OCI-LY3 (cell line): ENCODE measurements around the gene IST1.

Experiments
- H2AFZ ChIP-seq: fragments of 200-600, 300-600 bp; shearing (Covaris generic); 2 replicates; pipeline ENCODE4 v1.6.0; 2014; ENCODE audit warnings: antibody characterized with exemption, low read depth, low read length
- H3K27ac ChIP-seq: fragments of 200-600, 300-600 bp; sonication (generic); 2 replicates; pipeline ENCODE4 v1.5.1; 2014; ENCODE audit warnings: mild to moderate bottlenecking, low read length, moderate library complexity, mixed read lengths
- H3K27me3 ChIP-seq: fragments of 200-600, 300-600 bp; sonication (generic); 2 replicates; pipeline ENCODE4 v1.6.1; 2014; ENCODE audit warnings: low read depth, low read length, mixed read lengths
- H3K36me3 ChIP-seq: fragments of 200-600, 300-600 bp; sonication (generic); replicated peaks from 2 replicates; pipeline ENCODE3; 2014; ENCODE audit warnings: low read depth, low read length, mixed read lengths
- H3K4me1 ChIP-seq: fragments of 300-600, 200-600 bp; sonication (generic); 2 replicates; pipeline ENCODE4 v1.6.1; 2014; ENCODE audit warnings: low read length, mixed read lengths
- H3K4me2 ChIP-seq: fragments of 200-600, 300-600 bp; sonication (generic); 2 replicates; pipeline ENCODE4 v1.6.1; 2014; ENCODE audit warnings: low read length, mixed read lengths
- H3K4me3 ChIP-seq: fragments of 300-600, 200-600 bp; sonication (generic); 2 replicates; pipeline ENCODE4 v1.5.1; 2014; ENCODE audit warnings: antibody characterized with exemption, mild to moderate bottlenecking, low read length, moderate library complexity
- H3K79me2 ChIP-seq: fragments of 300-600, 200-600 bp; shearing (Covaris generic); 2 replicates; pipeline ENCODE4 v1.6.1; 2014; ENCODE audit warnings: mild to moderate bottlenecking, low read length, mixed read lengths
- H3K9ac ChIP-seq: fragments of 300-600, 200-600 bp; shearing (Covaris generic); 2 replicates; pipeline ENCODE4 v1.6.0; 2014; ENCODE audit warnings: mild to moderate bottlenecking, low read length, moderate library complexity
- H3K9me3 ChIP-seq: fragments of 200-600, 300-600 bp; shearing (Covaris generic); 2 replicates; pipeline ENCODE4 v1.6.1; 2014; ENCODE audit warnings: low read length, mixed read lengths; ENCODE audit not compliant: insufficient read depth
- H4K20me1 ChIP-seq: fragments of 200-600, 300-600 bp; sonication (generic); 2 replicates; pipeline ENCODE4 v1.6.1; 2016; ENCODE audit warnings: low read length, mixed read lengths; ENCODE audit not compliant: insufficient read depth
- EZH2phosphoT487 ChIP-seq: fragments of 200-600 bp; shearing (Covaris generic); IDR thresholded peaks from 2 replicates; pipeline ENCODE4 v1.6.1; 2018; ENCODE audit warnings: antibody characterized with exemption, mixed run types, low read depth
- TF ChIP-seq, protein P1 (sequence below): fragments of 200-600, 300-600 bp; sonication (generic); IDR thresholded peaks from 2 replicates; pipeline ENCODE4 v1.5.1; 2014; ENCODE audit warnings: antibody characterized with exemption, low read length, low read depth

Gene IST1

DNA sequence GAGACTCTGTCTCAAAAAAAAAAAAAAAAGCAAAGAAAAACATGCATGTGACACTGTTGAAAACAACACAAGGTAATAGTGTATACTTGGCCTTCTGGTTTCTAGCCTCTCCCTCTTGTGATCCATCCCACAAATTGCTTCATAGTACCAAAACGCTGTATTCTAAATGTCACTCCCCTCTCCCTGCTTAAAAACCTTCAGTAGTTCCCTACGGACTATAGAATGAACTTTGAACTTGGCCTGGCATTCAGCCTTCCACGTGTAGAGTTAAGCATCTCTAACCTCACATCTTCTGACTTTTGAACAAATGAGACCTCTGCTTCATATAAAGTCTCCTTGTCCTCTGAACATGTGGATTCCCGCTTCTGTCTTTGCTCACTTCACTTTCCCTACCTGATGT is 16.4 kb upstream of the IST1 start:
- H2AFZ ChIP-seq: no peak overlapping the region
- H3K4me2 ChIP-seq: no peak overlapping the region
- no peak overlapping the region for H3K4me3 ChIP-seq
- H3K9ac ChIP-seq: no peak overlapping the region
- H3K27me3 ChIP-seq: no peaks in the 10 kb centered on the region
- TF ChIP-seq, protein P1, sequence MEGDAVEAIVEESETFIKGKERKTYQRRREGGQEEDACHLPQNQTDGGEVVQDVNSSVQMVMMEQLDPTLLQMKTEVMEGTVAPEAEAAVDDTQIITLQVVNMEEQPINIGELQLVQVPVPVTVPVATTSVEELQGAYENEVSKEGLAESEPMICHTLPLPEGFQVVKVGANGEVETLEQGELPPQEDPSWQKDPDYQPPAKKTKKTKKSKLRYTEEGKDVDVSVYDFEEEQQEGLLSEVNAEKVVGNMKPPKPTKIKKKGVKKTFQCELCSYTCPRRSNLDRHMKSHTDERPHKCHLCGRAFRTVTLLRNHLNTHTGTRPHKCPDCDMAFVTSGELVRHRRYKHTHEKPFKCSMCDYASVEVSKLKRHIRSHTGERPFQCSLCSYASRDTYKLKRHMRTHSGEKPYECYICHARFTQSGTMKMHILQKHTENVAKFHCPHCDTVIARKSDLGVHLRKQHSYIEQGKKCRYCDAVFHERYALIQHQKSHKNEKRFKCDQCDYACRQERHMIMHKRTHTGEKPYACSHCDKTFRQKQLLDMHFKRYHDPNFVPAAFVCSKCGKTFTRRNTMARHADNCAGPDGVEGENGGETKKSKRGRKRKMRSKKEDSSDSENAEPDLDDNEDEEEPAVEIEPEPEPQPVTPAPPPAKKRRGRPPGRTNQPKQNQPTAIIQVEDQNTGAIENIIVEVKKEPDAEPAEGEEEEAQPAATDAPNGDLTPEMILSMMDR: no peak
- TF ChIP-seq EZH2phosphoT487: no peak
- no peaks in the 10 kb centered on the region for H3K79me2 ChIP-seq
- H4K20me1 ChIP-seq: peaks cover 7% of the 10 kb centered on the region; the same call in 1 of the 2 replicates
- no peak overlapping the region for H3K27ac ChIP-seq
- H3K4me1 ChIP-seq: peaks cover 17% of the 10 kb centered on the region
- no peaks in the 10 kb centered on the region for H3K9me3 ChIP-seq
- peaks cover 30% of the 10 kb centered on the region for H3K36me3 ChIP-seq

DNA sequence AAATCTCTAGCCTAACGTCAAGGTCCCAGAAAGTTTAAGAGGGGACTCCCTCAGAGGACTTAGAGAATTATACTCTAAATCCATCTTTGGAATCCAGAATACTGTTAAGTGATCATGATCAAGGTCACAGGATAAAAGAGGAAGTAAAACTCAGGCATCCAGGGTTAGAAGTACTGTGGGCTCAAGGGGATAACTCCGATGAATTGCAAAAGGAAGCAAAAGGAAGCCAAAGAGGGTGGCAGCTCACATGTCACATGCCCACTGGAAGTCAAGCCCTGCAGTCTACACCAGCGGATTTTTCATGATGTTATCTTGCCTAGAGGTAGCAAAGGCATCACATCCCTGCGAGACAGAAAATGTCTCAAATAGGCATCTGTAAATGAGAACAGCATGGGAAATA is 15.2 kb upstream of the IST1 start:
- no peak overlapping the region for H2AFZ ChIP-seq
- peaks cover 30% of the 10 kb centered on the region for H3K36me3 ChIP-seq
- no peak overlapping the region for H3K4me2 ChIP-seq
- no peak overlapping the region for H3K27ac ChIP-seq
- no peak for TF ChIP-seq EZH2phosphoT487
- TF ChIP-seq, protein P1: no peak
- H3K9me3 ChIP-seq: no peaks in the 10 kb centered on the region
- no peak overlapping the region for H3K9ac ChIP-seq
- H3K4me3 ChIP-seq: no peak overlapping the region
- peaks cover 19% of the 10 kb centered on the region for H3K4me1 ChIP-seq
- H3K79me2 ChIP-seq: no peaks in the 10 kb centered on the region
- no peaks in the 10 kb centered on the region for H3K27me3 ChIP-seq
- peaks cover 7% of the 10 kb centered on the region; the same call in 1 of the 2 replicates for H4K20me1 ChIP-seq

DNA sequence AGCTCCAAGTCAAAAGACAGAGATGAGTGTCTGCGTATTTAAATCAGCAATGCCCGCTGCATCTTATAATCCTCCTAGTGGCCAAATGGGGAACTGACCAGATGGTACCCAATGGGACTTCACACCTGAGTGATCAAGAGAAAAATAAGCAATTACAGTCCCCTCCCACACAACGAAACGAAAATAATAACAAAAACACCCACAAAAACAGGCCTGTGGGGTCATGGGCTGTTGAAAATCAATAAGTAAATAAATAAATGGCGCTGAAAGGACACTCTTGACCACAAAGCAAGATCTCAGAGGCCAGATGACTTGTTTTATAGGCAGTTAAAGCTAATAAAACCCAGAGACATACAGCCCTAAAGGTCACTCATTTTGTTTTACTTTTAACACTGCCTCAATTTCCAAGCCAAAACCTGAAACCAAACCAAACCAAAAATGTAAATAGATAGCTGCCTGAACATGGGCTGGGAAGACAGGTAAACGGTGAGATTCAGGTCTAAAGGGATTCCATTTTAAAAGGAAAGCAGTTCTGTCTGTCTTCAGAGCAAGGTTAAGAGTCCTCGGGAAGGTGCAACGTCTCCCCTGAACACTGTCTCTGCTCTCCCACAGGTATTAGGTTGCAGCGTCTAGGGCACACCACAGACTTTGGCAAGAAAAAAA is 12.7 kb upstream of the IST1 start:
- peaks cover 24% of the 10 kb centered on the region for H3K36me3 ChIP-seq
- H4K20me1 ChIP-seq: peaks cover 7% of the 10 kb centered on the region; the same call in 1 of the 2 replicates
- H2AFZ ChIP-seq: no peak overlapping the region
- H3K4me2 ChIP-seq: peak overlapping the region; percentile 88
- H3K27me3 ChIP-seq: no peaks in the 10 kb centered on the region
- peak overlapping the region; percentile 72 for H3K27ac ChIP-seq
- H3K79me2 ChIP-seq: no peaks in the 10 kb centered on the region
- TF ChIP-seq, protein P1: peak; percentile 73
- no peak for TF ChIP-seq EZH2phosphoT487
- peak overlapping the region; percentile 85 for H3K4me3 ChIP-seq
- H3K9ac ChIP-seq: peak overlapping the region; percentile 96
- no peaks in the 10 kb centered on the region for H3K9me3 ChIP-seq
- peaks cover 21% of the 10 kb centered on the region for H3K4me1 ChIP-seq

DNA sequence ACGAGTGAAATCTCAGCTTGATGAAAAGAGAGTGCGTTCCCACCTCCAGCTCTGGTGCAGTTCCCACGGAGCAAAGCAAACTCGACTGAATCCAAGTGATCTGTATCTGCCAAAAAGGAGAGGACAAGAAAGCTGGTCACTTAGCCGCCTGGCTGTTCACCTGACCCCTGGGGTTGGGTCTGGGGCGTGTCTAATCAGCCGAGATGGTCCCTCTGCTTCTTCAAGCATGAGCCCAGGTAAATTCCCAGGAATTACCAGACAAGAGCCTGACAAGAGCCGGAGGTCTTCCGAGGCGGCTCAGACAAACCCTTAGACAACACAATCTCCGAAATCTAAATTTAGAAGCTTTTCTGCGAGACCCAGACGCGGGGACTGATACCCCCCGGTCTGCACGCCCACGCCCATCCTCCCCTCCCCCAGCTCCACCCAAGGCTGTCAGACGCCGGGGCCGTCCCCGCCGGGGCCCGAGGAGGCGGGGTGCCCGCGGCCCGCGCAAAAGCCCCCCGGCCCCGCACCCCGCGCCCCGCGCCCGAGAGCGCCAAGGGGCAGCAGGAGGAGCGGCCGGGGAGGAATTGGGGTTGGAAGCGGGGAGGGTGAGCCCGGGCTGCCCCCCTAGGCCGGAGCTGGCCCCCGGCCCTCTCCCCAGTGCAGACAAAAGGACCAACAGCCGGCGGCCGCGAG is 12.0 kb upstream of the IST1 start:
- Histone ChIP-seq H4K20me1 (peaks cover 7% of the 10 kb centered on the region; the same call in 1 of the 2 replicates), H3K4me2 (peak overlapping the region; percentile 88), H3K9ac (peak overlapping the region; percentile 96), H3K27me3 (no peaks in the 10 kb centered on the region), H3K4me3 (peak overlapping the region; percentile 85), H3K27ac (peak overlapping the region; percentile 72), H3K9me3 (no peaks in the 10 kb centered on the region), H2AFZ (peak overlapping the region; percentile 81; the same call in 1 of the 2 replicates), H3K79me2 (no peaks in the 10 kb centered on the region), H3K4me1 (peaks cover 21% of the 10 kb centered on the region), H3K36me3 (peaks cover 22% of the 10 kb centered on the region)
- TF ChIP-seq, protein P1: no peak; the same call in 1 of the 2 replicates
- TF ChIP-seq EZH2phosphoT487: no peak
